ENCODE measurements around the gene C1orf198.

The C1orf198 gene

DNA sequence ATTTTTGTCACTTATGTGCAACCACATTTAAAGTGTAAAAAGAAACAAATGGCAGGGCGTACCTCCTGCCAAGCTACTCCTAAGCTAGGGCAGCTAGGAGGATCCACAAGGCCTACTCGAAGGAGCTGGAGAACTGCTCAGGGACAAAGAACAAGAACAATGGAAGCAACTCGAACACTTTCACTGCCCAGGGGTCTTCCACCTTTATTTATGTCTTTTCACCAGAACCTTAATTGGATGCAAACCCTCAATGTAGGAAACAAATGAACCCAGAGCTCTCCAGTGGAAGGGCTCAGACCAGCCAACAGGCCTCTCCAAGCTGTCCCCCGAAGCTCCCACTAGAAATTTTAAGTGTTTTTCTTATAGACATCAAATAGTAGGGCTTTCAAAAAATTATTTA, 39.9 kb downstream of the C1orf198 start:
- no peak for DNase-seq

GRCh38 chr1:230827801-230828200, 40.5 kb downstream of the C1orf198 start:
- no peak for DNase-seq

DNA sequence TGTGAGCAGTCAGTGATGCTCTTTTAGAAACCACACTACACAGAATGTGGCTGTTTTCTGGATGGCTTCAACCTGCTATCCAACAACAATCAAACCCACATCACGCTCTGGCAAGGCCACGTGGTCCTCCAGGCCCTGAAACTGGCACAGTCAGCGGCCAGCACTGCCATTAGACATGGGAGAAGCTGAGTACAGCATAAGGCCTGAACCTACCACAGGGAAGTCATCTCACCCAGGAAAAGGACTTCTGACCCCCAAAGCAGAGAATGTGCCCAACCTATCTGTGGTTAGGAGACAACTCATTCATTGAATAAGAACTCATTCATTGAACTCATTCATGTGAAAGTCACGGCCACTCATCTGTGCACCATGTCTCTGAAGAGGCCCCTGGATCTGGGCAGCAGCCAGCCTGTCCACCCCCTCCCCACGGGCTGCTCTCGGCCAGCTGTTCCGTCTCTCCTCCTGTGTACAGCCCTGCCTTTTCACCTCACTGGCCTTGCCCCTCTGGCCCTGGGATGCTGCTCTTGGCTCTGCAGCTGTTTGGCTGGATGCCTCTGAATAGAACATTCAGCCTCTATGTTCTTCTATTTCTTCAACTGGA, 41.1 kb downstream of the C1orf198 start:
- no peak for DNase-seq

GRCh38 chr1:230826166-230826875, 42.0 kb downstream of the C1orf198 start:
- no peak for DNase-seq

GRCh38 chr1:230825761-230826160, 42.6 kb downstream of the C1orf198 start:
- no peak for DNase-seq

- peak; percentile 30 for DNase-seq
Observed at GRCh38 chr1:230824919-230825721, 43.2 kb downstream of the C1orf198 start.

- DNase-seq: no peak
Observed at GRCh38 chr1:230824551-230824918, 43.8 kb downstream of the C1orf198 start.

- DNase-seq: no peak
Observed at GRCh38 chr1:230823931-230824381, 44.4 kb downstream of the C1orf198 start.

- DNase-seq: no peak
Observed at GRCh38 chr1:230823426-230823825, 44.9 kb downstream of the C1orf198 start.

DNA sequence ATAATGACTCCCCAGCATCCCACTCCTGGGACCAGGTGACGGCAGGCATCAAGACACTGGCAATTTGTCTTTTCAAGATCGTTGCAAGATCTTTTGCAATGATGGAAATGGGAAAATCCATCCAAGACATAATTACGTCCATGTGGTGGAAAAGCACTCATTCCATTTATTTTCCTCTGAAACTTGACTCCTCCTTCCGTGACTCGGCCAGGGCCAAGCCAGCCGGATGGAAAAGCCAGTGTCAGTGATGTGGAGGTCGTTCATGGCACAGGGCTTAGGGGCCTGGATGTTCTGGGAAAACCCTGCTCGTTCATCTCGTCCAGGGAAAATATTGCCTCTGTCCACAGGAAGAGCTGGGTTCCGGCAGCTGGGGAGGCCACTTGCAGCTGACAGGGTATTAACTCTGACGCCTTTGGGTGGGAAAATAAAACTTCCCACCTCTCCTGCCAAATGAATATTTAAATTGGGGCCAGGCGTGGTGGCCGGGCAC, 46.2 kb downstream of the C1orf198 start:
- DNase-seq: no peak

GRCh38 chr1:230821346-230821745, 47.0 kb downstream of the C1orf198 start:
- no peak for DNase-seq

- no peak for DNase-seq
Observed at GRCh38 chr1:230820568-230820967, 47.8 kb downstream of the C1orf198 start.

GRCh38 chr1:230819976-230820375, 48.3 kb downstream of the C1orf198 start:
- no peak for DNase-seq

DNA sequence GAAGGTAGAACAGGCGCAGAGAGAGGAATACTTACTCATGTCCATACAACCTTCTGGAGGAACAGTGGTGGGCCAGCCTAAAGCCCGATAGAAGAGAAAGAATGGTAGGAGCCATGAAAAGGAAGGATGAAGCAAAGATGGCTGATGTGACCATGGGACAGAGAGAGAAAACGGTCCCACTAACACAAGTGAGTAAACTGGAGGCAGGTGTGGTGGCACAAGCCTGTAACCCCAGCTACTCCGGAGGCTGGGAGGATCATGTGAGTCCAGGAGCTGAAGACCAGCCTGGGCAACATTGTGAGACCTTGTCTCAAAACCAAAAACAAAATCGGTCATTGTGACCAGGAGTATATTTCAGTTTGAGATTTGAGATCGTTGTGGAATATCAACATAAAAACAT, 49.4 kb downstream of the C1orf198 start:
- no peak for DNase-seq

GRCh38 chr1:230818367-230818766, 50.0 kb downstream of the C1orf198 start:
- DNase-seq: no peak

GRCh38 chr1:230816018-230816417, 52.3 kb downstream of the C1orf198 start:
- no peak for DNase-seq

DNA sequence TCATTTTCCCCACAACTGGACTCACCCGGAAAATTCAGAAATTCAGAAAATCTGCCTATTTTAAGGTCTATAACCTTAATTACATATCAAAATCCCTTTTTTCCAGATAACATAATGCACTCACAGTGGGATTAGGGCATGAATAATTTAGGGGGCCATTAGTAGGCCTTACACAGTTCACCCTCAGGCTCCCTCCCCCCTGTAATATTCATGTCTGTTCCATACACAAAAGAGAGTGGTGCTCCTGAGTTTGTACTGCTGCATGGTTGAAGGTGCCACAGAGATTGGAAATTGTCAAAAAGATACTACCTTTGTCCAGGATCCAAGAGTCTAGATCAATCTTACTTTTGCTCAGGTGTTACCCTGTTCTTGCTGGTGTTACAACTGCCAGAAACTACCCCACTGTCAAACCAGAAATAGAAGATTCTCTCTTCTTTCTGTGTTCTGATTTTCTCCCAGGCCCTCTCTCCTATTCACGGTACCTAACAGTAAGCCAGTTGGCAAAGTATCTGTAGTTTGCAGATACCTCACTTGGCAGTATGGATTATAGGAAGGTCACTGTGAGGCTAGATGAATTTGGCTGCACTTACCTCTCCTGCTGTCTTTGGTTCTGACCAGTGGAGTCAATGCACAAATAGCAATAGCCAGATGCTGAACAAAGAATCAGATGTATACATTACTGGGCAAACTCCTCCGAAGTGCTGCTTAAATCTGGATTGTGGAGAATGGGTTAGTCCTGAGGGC, 53.2 kb downstream of the C1orf198 start:
- DNase-seq: no peak

- DNase-seq: no peak
Observed at GRCh38 chr1:230812568-230812967, 55.8 kb downstream of the C1orf198 start.

DNA sequence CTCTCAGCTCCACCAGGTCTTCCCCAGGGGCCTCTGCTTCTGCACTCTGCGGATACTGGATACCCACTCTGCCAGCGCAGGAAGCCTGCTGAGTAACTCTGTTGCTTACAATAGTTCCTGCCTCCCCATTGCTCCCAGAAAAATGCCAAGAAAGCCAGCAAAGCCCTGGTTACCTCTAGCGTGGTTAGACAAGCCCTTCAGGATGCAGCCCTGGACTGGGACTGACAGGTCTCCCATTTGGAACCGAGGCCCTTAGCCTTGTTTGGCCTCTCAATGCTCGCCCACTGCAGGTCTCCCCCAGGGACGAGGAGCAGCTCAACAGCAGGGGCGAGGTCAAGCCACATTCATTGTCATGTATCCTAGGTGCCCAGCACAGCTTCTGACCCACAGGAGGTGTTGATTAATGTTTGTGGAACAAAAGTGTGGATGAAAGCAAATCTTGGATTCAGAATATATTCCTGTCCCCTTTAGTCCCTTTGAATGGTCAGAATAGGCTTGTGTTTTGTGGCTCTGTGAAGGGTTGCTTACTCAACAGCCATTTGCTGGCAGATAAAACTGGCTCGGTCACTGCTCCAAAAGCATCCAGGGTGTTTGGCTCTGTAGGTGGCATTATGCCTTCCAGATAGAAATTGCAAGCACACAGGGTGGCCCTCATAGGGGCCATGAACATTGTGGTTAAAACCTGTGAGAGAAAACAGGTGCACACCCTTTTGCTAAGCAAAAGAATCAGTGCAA, 58.9 kb downstream of the C1orf198 start:
- no peak for DNase-seq

- no peak for DNase-seq
Observed at GRCh38 chr1:230808281-230808872, 59.9 kb downstream of the C1orf198 start.

DNA sequence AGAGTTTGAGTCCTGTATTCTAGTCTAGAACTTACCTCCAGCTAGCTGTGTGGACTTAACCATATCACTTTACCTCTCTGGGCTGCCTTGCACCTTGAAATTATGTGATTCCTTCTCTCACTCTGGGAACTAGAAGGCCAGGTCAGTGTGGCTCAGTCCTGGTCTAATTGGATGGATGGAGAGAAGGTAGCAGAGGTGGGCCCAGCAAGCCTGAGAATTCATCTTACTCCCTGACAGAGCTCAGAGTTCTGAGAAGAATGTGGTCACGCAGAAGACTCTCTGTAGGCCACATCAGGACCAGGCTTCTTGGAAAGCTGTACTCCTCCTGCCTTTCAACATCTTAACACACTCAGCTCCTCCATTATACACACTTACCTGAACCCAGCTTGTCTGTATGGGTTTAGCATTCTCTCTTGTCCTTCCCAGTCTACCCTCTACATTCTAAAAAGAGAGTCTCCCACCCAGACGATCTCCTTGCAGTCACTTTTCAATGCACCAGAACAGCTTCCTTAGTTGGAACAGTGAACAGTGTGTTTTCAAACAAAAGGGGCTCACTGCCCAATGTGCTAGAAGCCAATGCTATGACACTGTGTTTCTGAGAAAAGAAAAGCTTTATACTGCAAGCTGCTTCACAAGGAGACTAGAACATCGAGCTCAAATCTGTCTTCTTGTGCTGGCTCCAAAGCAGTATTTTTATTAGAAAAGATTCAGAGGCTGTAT, 60.6 kb downstream of the C1orf198 start:
- no peak for DNase-seq

Measured in DMS153 (cell line).